Measurements from ENCODE around the gene CCNE1. TPM values are rescaled to one million over a fixed set of nuclear protein-coding genes. Genes with fewer than 3 reads are reported as not detected.
"Not testable (repeated sequence)": the region's sequence is repeated elsewhere in the genome, so short reads cannot be mapped to it uniquely, and the experiment has no call there.

Gene CCNE1
- polyA plus RNA-seq, 3 donors, result 8.5 to 10.8 (median 8.5) TPM

GRCh38 chr19:29812080-29812880 lies 489 bp downstream of the CCNE1 start:
- DNase-seq (ENCODE audit: low read depth in 3 of 3, low spot score in 2 of 3), result no peak

DNA sequence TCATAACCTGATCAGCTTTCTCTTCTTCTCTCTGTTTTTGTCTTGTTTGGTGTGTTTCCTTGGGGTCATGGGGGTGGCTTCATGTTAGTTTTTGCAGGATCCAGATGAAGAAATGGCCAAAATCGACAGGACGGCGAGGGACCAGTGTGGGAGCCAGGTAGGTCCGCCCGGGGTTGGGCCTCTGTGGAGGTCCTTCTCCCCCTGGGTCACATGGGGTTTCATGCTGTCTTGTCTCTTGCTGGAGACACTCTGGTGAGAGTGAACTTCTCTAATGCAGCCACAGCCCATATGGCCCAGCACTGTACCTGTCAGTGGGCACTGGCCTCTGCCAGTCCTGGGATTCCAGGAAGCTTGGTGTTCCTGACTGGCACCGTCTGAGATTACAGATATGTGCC lies 1.1 kb downstream of the CCNE1 start:
- no peak for DNase-seq (ENCODE audit: low read depth in 3 of 3, low spot score in 2 of 3)

GRCh38 chr19:29813642-29814041 lies 1.9 kb downstream of the CCNE1 start:
- DNase-seq (ENCODE audit: low read depth in 3 of 3, low spot score in 2 of 3), result no peak

DNA sequence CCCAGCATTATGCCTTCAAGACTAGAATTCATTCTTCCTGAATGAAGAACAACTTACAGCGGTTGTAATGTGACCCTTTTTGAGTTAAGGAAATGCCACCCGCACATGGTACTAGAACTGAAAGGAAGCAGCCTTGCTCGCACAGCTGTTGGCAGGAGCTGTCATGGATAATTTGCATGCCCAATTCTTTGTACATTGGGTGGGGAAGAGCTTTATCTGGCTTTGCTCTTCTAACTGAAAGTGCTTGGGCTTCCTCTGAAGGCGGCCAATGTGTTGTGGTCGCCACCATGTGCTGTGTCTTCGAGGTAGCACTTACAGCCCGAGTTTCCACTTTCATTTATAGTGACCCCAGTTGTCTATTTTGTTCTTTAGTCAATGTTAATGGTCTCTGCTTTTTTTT lies 3.4 kb downstream of the CCNE1 start:
- no peak for DNase-seq (ENCODE audit: low read depth in 3 of 3, low spot score in 2 of 3)

- DNase-seq (ENCODE audit: low read depth in 3 of 3, low spot score in 2 of 3), result no peak
Observed at GRCh38 chr19:29817316-29817715, 5.5 kb downstream of the CCNE1 start.

GRCh38 chr19:29819300-29819699 lies 7.5 kb downstream of the CCNE1 start:
- DNase-seq (ENCODE audit: low read depth in 3 of 3, low spot score in 2 of 3), result no peak

GRCh38 chr19:29819986-29820385 lies 8.2 kb downstream of the CCNE1 start:
- DNase-seq (ENCODE audit: low read depth in 3 of 3, low spot score in 2 of 3), result no peak

DNA sequence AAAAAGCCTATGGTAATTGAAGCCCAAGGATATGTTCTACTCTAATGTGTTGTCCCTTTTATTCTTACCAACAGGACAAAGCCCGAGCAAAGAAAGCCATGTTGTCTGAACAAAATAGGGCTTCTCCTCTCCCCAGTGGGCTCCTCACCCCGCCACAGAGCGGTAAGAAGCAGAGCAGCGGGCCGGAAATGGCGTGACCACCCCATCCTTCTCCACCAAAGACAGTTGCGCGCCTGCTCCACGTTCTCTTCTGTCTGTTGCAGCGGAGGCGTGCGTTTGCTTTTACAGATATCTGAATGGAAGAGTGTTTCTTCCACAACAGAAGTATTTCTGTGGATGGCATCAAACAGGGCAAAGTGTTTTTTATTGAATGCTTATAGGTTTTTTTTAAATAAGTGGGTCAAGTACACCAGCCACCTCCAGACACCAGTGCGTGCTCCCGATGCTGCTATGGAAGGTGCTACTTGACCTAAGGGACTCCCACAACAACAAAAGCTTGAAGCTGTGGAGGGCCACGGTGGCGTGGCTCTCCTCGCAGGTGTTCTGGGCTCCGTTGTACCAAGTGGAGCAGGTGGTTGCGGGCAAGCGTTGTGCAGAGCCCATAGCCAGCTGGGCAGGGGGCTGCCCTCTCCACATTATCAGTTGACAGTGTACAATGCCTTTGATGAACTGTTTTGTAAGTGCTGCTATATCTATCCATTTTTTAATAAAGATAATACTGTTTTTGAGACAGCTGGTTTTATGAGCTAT lies 12.0 kb downstream of the CCNE1 start:
- DNase-seq (ENCODE audit: low read depth in 3 of 3, low spot score in 2 of 3), result no peak

DNA sequence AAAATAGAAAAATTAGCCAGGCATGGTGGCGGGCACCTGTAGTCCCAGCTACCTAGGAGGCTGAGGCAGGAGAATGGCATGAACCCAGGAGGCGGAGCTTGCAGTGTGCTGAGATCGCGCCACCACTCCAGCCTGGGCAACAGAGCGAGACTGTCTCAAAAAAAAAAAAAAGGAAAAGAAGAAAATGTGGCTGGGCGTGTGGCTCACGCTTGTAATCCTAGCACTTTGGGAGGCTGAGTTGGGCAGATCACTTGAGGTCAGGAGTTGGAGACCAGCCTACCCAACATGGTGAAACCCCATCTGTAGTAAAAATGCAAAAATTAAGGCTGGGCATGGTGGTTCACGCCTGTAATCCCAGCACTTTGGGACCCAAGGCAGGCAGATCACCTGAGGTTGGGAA lies 13.5 kb downstream of the CCNE1 start:
- not testable (repeated sequence) for DNase-seq (ENCODE audit: low read depth in 3 of 3, low spot score in 2 of 3)

DNA sequence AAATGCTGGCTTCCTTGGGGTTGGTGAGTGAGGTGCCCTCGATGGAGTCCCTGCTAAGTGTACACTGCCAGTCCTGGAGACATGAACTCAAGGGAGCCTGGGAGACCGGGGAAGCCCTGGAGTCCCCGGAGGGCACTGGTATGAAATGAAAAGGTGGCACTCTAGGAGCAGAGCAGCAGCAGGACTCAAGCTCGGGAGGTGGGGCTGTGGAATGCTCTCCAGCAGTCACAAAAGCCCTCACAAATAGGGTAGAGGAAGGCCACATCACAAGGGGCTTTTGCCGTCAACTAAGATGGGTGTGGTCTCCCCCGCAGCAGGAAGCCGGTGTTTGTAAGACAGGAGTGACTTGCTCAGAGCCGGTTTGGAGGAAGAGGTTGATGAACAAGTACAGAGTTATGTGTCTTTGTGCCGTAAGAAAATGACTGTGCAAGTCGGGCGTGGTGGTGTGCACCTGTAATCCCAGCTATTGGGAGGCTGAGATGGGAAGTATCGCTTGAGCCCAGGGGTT lies 19.3 kb downstream of the CCNE1 start:
- DNase-seq (ENCODE audit: low read depth in 3 of 3, low spot score in 2 of 3), result no peak

DNA sequence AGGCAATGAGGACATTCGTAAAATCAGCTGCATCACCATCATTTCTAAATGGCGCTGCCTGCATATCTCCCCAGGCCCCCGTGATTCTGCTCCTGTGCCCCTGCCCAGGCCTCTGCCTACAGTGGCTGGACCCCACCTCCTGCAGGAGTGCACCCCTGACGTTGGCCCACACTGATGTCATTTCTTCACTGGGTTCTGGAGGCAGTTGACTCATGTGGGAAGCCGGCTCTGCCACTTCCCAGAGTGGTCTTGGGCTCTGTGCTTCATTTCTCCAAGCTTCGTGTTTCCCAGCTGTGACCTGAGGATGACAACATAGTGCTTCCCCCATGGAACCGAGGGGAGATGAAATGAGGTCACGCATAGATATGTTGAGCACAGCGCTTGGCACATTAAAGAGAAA lies 19.9 kb downstream of the CCNE1 start:
- no peak for DNase-seq (ENCODE audit: low read depth in 3 of 3, low spot score in 2 of 3)

GRCh38 chr19:29832801-29833200 lies 21.0 kb downstream of the CCNE1 start:
- no peak for DNase-seq (ENCODE audit: low read depth in 3 of 3, low spot score in 2 of 3)

DNA sequence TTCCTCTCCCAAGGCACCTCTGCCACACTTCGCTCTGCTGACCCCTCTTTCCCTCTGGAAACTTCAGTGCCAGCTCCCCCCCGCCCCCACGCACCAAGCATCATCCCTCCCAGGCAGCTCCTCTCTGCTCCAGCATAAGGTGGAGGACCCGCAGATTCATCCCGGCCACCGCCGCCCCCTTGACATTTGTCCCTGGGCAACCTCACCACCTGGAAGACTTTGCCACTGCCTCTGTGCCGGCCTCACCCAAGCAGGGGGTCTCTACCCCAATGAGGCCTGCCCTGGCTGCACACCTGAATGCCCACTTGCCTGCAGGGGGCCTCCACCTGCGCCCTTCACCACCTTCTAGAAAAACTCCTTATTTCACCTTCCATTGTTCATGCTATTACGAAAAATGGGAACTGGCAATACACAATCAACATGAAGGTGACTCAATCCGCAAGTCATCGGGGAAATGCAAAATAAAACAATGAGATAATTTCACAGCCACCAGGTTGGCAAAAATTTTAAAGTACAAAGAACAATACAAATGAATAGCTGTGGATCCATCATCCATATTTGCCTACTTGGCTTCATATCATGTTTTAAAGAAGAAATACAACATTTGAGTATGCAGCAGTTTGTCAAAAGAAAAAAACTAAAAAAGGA lies 21.9 kb downstream of the CCNE1 start:
- no peak for DNase-seq (ENCODE audit: low read depth in 3 of 3, low spot score in 2 of 3)

GRCh38 chr19:29834991-29835846 lies 23.4 kb downstream of the CCNE1 start:
- no peak for DNase-seq (ENCODE audit: low read depth in 3 of 3, low spot score in 2 of 3)

GRCh38 chr19:29836409-29836825 lies 24.6 kb downstream of the CCNE1 start:
- no peak for DNase-seq (ENCODE audit: low read depth in 3 of 3, low spot score in 2 of 3)

DNA sequence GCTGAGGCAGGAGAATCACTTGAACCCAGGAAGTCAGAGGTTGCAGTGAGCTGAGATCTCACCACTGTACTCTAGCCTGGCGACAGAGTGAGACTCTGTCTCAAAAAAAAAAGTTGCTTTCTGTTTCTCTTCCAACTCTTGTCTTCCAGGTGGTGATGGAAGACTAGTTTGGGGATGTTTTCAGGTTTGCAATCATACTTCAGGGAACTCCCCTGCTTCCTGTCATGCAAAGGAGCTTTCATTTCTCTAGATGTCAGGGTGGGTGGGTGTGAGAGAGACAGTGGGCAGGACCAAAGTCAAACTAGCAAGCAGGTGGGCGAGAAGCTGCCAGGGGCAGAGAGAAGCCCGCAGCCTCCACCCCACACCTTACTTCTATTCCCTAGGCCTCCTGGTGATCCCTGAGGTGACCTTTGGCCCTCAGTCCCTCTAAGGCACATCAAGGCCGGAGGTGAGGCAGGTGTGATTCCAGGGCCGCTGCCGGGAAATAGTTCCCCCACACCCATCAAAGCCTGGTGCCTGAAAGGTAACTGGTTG lies 25.7 kb downstream of the CCNE1 start:
- no peak for DNase-seq (ENCODE audit: low read depth in 3 of 3, low spot score in 2 of 3)

- no peak for DNase-seq (ENCODE audit: low read depth in 3 of 3, low spot score in 2 of 3)
Observed at GRCh38 chr19:29837996-29838395, 26.2 kb downstream of the CCNE1 start.

GRCh38 chr19:29840066-29840950 lies 28.5 kb downstream of the CCNE1 start:
- no peak for DNase-seq (ENCODE audit: low read depth in 3 of 3, low spot score in 2 of 3)

DNA sequence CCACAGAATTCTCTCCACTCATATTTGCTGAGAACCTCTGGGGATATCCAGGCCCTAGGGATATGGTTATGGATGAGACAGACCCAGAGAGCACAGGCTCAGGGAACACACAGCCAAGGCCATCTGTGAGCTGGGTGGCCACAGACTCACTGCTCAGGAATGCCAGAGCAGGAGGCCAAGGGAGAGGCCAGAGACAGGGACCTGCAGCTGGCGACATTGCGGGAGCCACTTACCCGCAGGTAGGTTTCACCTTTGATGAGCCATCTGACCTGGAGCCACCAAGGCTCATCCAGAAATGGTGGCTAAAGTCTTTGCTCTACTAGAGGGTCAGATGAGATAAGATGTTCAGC lies 29.4 kb downstream of the CCNE1 start:
- no peak for DNase-seq (ENCODE audit: low read depth in 3 of 3, low spot score in 2 of 3)

All from right renal cortex interstitium (tissue), 3 donors.